ENCODE data around the gene CPED1. TPM values are rescaled to one million over a fixed set of nuclear protein-coding genes. Genes with fewer than 3 reads are reported as not detected.

Gene CPED1
- total RNA-seq, 4 donors from 2014 or later = 1.3 to 5.6 (median 3.6) TPM

DNA sequence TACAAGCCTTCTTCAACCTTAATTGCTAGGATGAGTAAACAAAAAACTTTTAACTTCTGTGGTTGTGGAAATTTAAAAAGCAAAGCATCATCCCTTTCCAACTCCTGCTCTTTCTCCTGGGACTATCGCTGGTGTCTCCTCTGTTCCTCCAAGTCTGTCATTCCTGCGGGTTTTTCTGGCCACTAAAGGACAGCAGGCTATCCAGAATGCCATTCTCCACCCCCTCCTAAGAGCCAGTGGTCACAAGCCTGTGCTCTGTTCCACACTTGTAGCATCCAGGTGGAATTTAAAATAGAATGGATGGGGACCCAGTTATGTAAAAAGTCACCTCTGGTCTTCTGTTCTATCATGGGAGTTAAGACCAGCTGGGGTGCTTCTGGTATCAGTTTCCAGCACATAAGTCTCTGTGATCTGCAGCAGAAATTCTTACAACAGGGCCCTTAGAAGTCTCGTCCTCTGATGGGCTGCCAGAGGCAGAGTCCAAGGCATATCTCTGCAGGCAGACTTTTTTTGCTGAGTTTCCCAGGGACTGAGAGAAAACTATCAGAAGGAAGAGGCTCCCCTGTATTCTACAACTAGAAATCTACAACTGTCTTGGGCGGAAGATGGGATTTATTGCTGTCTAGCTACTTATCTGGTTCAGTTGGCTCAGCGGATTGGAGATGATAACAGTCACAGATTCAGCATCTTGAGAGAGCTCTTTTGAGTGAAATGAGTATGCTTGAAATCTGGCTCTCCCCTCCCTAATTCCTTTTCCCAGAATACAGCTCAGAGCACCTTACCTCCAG lies 335.2 kb downstream of the CPED1 start:
- 82% methylated on average over 5 of the region's 5 CpGs for WGBS
- peaks cover 1% of the 10 kb centered on the region for H3K4me1 ChIP-seq
- H3K36me3 ChIP-seq = no peaks in the 10 kb centered on the region
- no peak overlapping the region for H3K27ac ChIP-seq
- H3K4me3 ChIP-seq = no peak overlapping the region
- DNase-seq (ENCODE audit: low spot score in 2 of 2) = no peak
- TF ChIP-seq POLR2A (IDR thresholded peaks at IDR 0.05) (no peak), EP300 (IDR thresholded peaks at IDR 0.05) (no peak)
- no peaks in the 10 kb centered on the region for H3K9me3 ChIP-seq
- H3K27me3 ChIP-seq = peaks cover 12% of the 10 kb centered on the region

GRCh38 chr7:121327671-121328070 lies 339.2 kb downstream of the CPED1 start:
- no peak for DNase-seq (ENCODE audit: low spot score in 2 of 2)
- Histone ChIP-seq H3K27me3 (peaks cover 51% of the 10 kb centered on the region), H3K36me3 (no peaks in the 10 kb centered on the region), H3K27ac (no peak overlapping the region), H3K9me3 (no peaks in the 10 kb centered on the region), H3K4me3 (no peak overlapping the region), H3K4me1 (peaks cover 19% of the 10 kb centered on the region)
- TF ChIP-seq POLR2AphosphoS5 (IDR thresholded peaks at IDR 0.05) (no peak), POLR2A (IDR thresholded peaks at IDR 0.05) (no peak), EP300 (IDR thresholded peaks at IDR 0.05) (no peak)
- TF ChIP-seq, protein P1, sequence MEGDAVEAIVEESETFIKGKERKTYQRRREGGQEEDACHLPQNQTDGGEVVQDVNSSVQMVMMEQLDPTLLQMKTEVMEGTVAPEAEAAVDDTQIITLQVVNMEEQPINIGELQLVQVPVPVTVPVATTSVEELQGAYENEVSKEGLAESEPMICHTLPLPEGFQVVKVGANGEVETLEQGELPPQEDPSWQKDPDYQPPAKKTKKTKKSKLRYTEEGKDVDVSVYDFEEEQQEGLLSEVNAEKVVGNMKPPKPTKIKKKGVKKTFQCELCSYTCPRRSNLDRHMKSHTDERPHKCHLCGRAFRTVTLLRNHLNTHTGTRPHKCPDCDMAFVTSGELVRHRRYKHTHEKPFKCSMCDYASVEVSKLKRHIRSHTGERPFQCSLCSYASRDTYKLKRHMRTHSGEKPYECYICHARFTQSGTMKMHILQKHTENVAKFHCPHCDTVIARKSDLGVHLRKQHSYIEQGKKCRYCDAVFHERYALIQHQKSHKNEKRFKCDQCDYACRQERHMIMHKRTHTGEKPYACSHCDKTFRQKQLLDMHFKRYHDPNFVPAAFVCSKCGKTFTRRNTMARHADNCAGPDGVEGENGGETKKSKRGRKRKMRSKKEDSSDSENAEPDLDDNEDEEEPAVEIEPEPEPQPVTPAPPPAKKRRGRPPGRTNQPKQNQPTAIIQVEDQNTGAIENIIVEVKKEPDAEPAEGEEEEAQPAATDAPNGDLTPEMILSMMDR (IDR thresholded peaks at IDR 0.05) = no peak
- 65% methylated on average over 5 of the region's 5 CpGs for WGBS

- peaks cover 61% of the 10 kb centered on the region for H3K27me3 ChIP-seq
- peak in 1 of 2 donors; percentile 73 for DNase-seq (ENCODE audit: low spot score in 2 of 2)
- WGBS = 19% methylated on average over 24 of the region's 27 CpGs
Observed at GRCh38 chr7:121328508-121329190, 340.1 kb downstream of the CPED1 start, which contains the start of gene WNT16. WNT16 (plus strand) TSS chr7:121329000; CDS start chr7:121329293, 293 bp downstream.

GRCh38 chr7:121329191-121330052 lies 340.9 kb downstream of the CPED1 start:
- TF ChIP-seq POLR2AphosphoS5 (IDR thresholded peaks at IDR 0.05) (no peak), EP300 (IDR thresholded peaks at IDR 0.05) (no peak), POLR2A (IDR thresholded peaks at IDR 0.05) (no peak)
- TF ChIP-seq, protein P1 (IDR thresholded peaks at IDR 0.05) = no peak
- WGBS = 1% methylated on average over 36 of the region's 47 CpGs
- Histone ChIP-seq H3K27ac (peak overlapping the region; percentile 34), H3K9me3 (no peaks in the 10 kb centered on the region), H3K27me3 (peaks cover 69% of the 10 kb centered on the region), H3K4me1 (peaks cover 19% of the 10 kb centered on the region), H3K36me3 (no peaks in the 10 kb centered on the region), H3K4me3 (peak overlapping the region; percentile 56)
- no peak for DNase-seq (ENCODE audit: low spot score in 2 of 2)

More at GRCh38 chr7:121328508-121329190, 340.1 kb downstream of the CPED1 start, which contains the start of gene WNT16:
- TF ChIP-seq, protein P1 (IDR thresholded peaks at IDR 0.05) = no peak
- TF ChIP-seq POLR2A (IDR thresholded peaks at IDR 0.05) (no peak), EP300 (IDR thresholded peaks at IDR 0.05) (no peak)
- Histone ChIP-seq H3K36me3 (no peaks in the 10 kb centered on the region), H3K9me3 (no peaks in the 10 kb centered on the region), H3K4me3 (peak within 1 kb of the TSS; percentile 56), H3K4me1 (peaks cover 19% of the 10 kb centered on the region), H3K27ac (peak within 1 kb of the TSS; percentile 34)

DNA sequence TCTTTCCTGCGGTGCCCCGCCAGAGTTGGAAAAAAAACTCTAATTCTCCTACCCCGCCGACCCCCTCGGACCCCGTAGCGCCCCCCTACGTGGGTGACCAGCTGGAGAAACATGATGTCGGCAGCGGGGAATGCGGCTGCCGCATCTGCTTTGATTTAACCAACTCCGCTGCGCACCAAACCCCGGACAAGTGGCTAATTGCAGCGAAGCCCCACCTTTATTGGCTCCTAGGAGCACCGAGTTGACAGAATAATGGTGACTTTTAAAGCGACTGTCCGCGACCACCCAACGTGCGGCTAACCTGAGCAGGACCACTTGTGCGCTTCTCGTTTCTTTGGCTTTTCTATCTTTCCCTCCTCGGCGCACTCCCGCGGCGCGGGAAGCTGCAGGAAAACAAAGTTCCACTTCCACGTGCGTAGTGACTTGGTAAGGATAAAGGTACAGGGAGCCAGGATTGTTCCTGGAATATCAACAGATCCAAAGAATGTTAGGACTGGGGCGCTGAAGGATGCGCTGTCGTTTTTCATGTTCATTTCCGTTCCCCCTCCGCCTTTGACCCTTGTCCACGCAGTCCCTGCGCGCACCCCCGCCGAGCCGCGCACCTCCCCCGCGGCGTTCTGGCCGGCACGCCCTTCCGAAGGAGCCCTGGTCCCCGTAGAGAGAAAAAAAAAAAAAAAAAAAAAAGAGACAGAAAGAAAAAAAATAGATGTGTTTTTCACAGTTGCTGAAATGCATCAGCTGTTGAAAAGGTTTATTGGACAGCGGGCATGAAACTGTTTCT lies 341.7 kb downstream of the CPED1 start:
- H3K9me3 ChIP-seq = no peaks in the 10 kb centered on the region
- peaks cover 77% of the 10 kb centered on the region for H3K27me3 ChIP-seq
- H3K36me3 ChIP-seq = no peaks in the 10 kb centered on the region
- DNase-seq (ENCODE audit: low spot score in 2 of 2) = no peak
- TF ChIP-seq EP300 (IDR thresholded peaks at IDR 0.05) (no peak), POLR2A (IDR thresholded peaks at IDR 0.05) (no peak), POLR2AphosphoS5 (IDR thresholded peaks at IDR 0.05) (no peak)
- TF ChIP-seq, protein P1 (IDR thresholded peaks at IDR 0.05) = no peak
- H3K4me1 ChIP-seq = peaks cover 19% of the 10 kb centered on the region
- H3K27ac ChIP-seq = peak overlapping the region; percentile 34
- WGBS = 1% methylated on average over 49 of the region's 52 CpGs
- peak overlapping the region; percentile 56 for H3K4me3 ChIP-seq

Measured in suprapubic skin (tissue), 4 donors.